Activated naive CD8-positive, alpha-beta T cell treated with anti-CD3 and anti-CD28 coated beads, Interleukin-2, amount 50 U/mL, for 24 hours (primary cell): ENCODE measurements around the gene COX7A2L.
"Not testable (repeated sequence)": the region's sequence is repeated elsewhere in the genome, so short reads cannot be mapped to it uniquely, and the experiment has no call there.

ENCODE experiments used
- ATAC-seq: fragments of 150-1000 bp; cut with Tn5 transposase; one replicate; pipeline ENCODE4 v1.10.0; 2021
- DNase-seq: peaks from one replicate; pipeline ENCODE4 v3.0.0; 2021
- H3K27ac Mint-ChIP-seq: one replicate; pipeline ENCODE4 v1.8.0; 2021; ENCODE audit warnings: mild to moderate bottlenecking, mixed read lengths
- H3K27me3 Mint-ChIP-seq: one replicate; pipeline ENCODE4 v1.8.0; 2021; ENCODE audit warnings: mixed read lengths
- H3K36me3 Mint-ChIP-seq: one replicate; pipeline ENCODE4 v1.8.0; 2021; ENCODE audit warnings: low read depth, mixed read lengths
- H3K4me1 Mint-ChIP-seq: one replicate; pipeline ENCODE4 v1.8.0; 2021; ENCODE audit warnings: mixed read lengths
- H3K4me3 Mint-ChIP-seq: one replicate; pipeline ENCODE4 v1.8.0; 2021; ENCODE audit warnings: mild to moderate bottlenecking, moderate library complexity, mixed read lengths
- H3K9me3 Mint-ChIP-seq: one replicate; pipeline ENCODE4 v1.8.0; 2021; ENCODE audit warnings: mixed read lengths

COX7A2L gene

GRCh38 chr2:42360890-42361727, at the start of gene COX7A2L:
Gene COX7A2L (minus strand): TSS chr2:42361217. CDS start chr2:42361161, 56 bp downstream.
- Mint-ChIP-seq H3K4me3 (peak within 1 kb of the TSS; percentile 87), H3K9me3 (no peaks in the 10 kb centered on the region), H3K27ac (peak within 1 kb of the TSS; percentile 98), H3K27me3 (no peaks in the 10 kb centered on the region), H3K4me1 (peaks cover 51% of the 10 kb centered on the region), H3K36me3 (peaks cover 9% of the 10 kb centered on the region)
- ATAC-seq (peak; percentile 95), DNase-seq (peak; percentile 95)

GRCh38 chr2:42408009-42408408, 47.0 kb upstream of the COX7A2L start:
- H3K36me3 Mint-ChIP-seq = no peaks in the 10 kb centered on the region
- ATAC-seq (no peak), DNase-seq (no peak)
- no peaks in the 10 kb centered on the region for H3K4me1 Mint-ChIP-seq
- no peaks in the 10 kb centered on the region for H3K9me3 Mint-ChIP-seq
- no peak overlapping the region for H3K4me3 Mint-ChIP-seq
- no peak overlapping the region for H3K27ac Mint-ChIP-seq
- H3K27me3 Mint-ChIP-seq = no peaks in the 10 kb centered on the region

- Mint-ChIP-seq H3K27ac (no peak overlapping the region), H3K4me3 (no peak overlapping the region), H3K27me3 (no peaks in the 10 kb centered on the region), H3K36me3 (no peaks in the 10 kb centered on the region), H3K9me3 (no peaks in the 10 kb centered on the region), H3K4me1 (no peaks in the 10 kb centered on the region)
- ATAC-seq = no peak
- no peak for DNase-seq
Measured at GRCh38 chr2:42407476-42407875, 46.5 kb upstream of the COX7A2L start.

- H3K9me3 Mint-ChIP-seq = no peaks in the 10 kb centered on the region
- ATAC-seq = no peak
- no peak for DNase-seq
- no peak overlapping the region for H3K4me3 Mint-ChIP-seq
- H3K27me3 Mint-ChIP-seq = no peaks in the 10 kb centered on the region
- no peaks in the 10 kb centered on the region for H3K4me1 Mint-ChIP-seq
- no peaks in the 10 kb centered on the region for H3K36me3 Mint-ChIP-seq
- H3K27ac Mint-ChIP-seq = no peak overlapping the region
Measured at GRCh38 chr2:42404676-42405075, 43.7 kb upstream of the COX7A2L start.

- DNase-seq (no peak), ATAC-seq (no peak)
- H3K9me3 Mint-ChIP-seq = no peaks in the 10 kb centered on the region
- no peaks in the 10 kb centered on the region for H3K4me1 Mint-ChIP-seq
- H3K27ac Mint-ChIP-seq = no peak overlapping the region
- no peaks in the 10 kb centered on the region for H3K27me3 Mint-ChIP-seq
- H3K36me3 Mint-ChIP-seq = no peaks in the 10 kb centered on the region
- H3K4me3 Mint-ChIP-seq = no peak overlapping the region
Measured at GRCh38 chr2:42401773-42402172, 40.8 kb upstream of the COX7A2L start.

GRCh38 chr2:42398052-42398451, 37.0 kb upstream of the COX7A2L start:
- not testable (repeated sequence) for ATAC-seq, H3K4me3 Mint-ChIP-seq, DNase-seq, H3K27ac Mint-ChIP-seq, H3K27me3 Mint-ChIP-seq, H3K9me3 Mint-ChIP-seq, H3K36me3 Mint-ChIP-seq, H3K4me1 Mint-ChIP-seq

- H3K4me3 Mint-ChIP-seq, H3K36me3 Mint-ChIP-seq, ATAC-seq, H3K9me3 Mint-ChIP-seq, DNase-seq, H3K27me3 Mint-ChIP-seq, H3K4me1 Mint-ChIP-seq, H3K27ac Mint-ChIP-seq: not testable (repeated sequence)
Measured at GRCh38 chr2:42393320-42393719, 32.3 kb upstream of the COX7A2L start.

GRCh38 chr2:42392191-42392590, 31.2 kb upstream of the COX7A2L start:
- H3K27me3 Mint-ChIP-seq = peaks cover 2% of the 10 kb centered on the region
- ATAC-seq (no peak), DNase-seq (no peak)
- no peak overlapping the region for H3K4me3 Mint-ChIP-seq
- H3K4me1 Mint-ChIP-seq = no peaks in the 10 kb centered on the region
- H3K9me3 Mint-ChIP-seq = no peaks in the 10 kb centered on the region
- no peak overlapping the region for H3K27ac Mint-ChIP-seq
- no peaks in the 10 kb centered on the region for H3K36me3 Mint-ChIP-seq

GRCh38 chr2:42390401-42390969, 29.5 kb upstream of the COX7A2L start:
- Mint-ChIP-seq H3K27ac (no peak overlapping the region), H3K4me3 (no peak overlapping the region), H3K4me1 (no peaks in the 10 kb centered on the region), H3K36me3 (no peaks in the 10 kb centered on the region), H3K9me3 (no peaks in the 10 kb centered on the region), H3K27me3 (no peaks in the 10 kb centered on the region)
- ATAC-seq (no peak), DNase-seq (no peak)

GRCh38 chr2:42386682-42387081, 25.7 kb upstream of the COX7A2L start:
- H3K27me3 Mint-ChIP-seq = no peaks in the 10 kb centered on the region
- H3K4me3 Mint-ChIP-seq = no peak overlapping the region
- ATAC-seq (peak; percentile 59), DNase-seq (no peak)
- H3K4me1 Mint-ChIP-seq = no peaks in the 10 kb centered on the region
- no peaks in the 10 kb centered on the region for H3K9me3 Mint-ChIP-seq
- no peaks in the 10 kb centered on the region for H3K36me3 Mint-ChIP-seq
- H3K27ac Mint-ChIP-seq = no peak overlapping the region

GRCh38 chr2:42385225-42385624, 24.2 kb upstream of the COX7A2L start:
- Mint-ChIP-seq H3K27ac (no peak overlapping the region), H3K4me3 (no peak overlapping the region), H3K4me1 (no peaks in the 10 kb centered on the region), H3K27me3 (no peaks in the 10 kb centered on the region), H3K36me3 (no peaks in the 10 kb centered on the region), H3K9me3 (no peaks in the 10 kb centered on the region)
- DNase-seq = no peak
- no peak for ATAC-seq

GRCh38 chr2:42383855-42384530, 23.0 kb upstream of the COX7A2L start:
- ATAC-seq (no peak), DNase-seq (no peak)
- no peaks in the 10 kb centered on the region for H3K36me3 Mint-ChIP-seq
- H3K4me1 Mint-ChIP-seq = no peaks in the 10 kb centered on the region
- H3K27ac Mint-ChIP-seq = no peak overlapping the region
- no peaks in the 10 kb centered on the region for H3K27me3 Mint-ChIP-seq
- H3K9me3 Mint-ChIP-seq = no peaks in the 10 kb centered on the region
- no peak overlapping the region for H3K4me3 Mint-ChIP-seq

GRCh38 chr2:42382144-42382543, 21.1 kb upstream of the COX7A2L start:
- Mint-ChIP-seq H3K27me3 (no peaks in the 10 kb centered on the region), H3K4me3 (no peak overlapping the region), H3K9me3 (no peaks in the 10 kb centered on the region), H3K4me1 (no peaks in the 10 kb centered on the region), H3K36me3 (no peaks in the 10 kb centered on the region), H3K27ac (no peak overlapping the region)
- DNase-seq (no peak), ATAC-seq (no peak)

- DNase-seq, H3K36me3 Mint-ChIP-seq, H3K9me3 Mint-ChIP-seq, H3K4me3 Mint-ChIP-seq, H3K4me1 Mint-ChIP-seq, H3K27me3 Mint-ChIP-seq, H3K27ac Mint-ChIP-seq, ATAC-seq: not testable (repeated sequence)
Measured at GRCh38 chr2:42380026-42380425, 19.0 kb upstream of the COX7A2L start.

GRCh38 chr2:42378415-42378814, 17.4 kb upstream of the COX7A2L start:
- Mint-ChIP-seq H3K4me3 (no peak overlapping the region), H3K9me3 (no peaks in the 10 kb centered on the region), H3K4me1 (no peaks in the 10 kb centered on the region), H3K27ac (no peak overlapping the region), H3K27me3 (no peaks in the 10 kb centered on the region), H3K36me3 (no peaks in the 10 kb centered on the region)
- DNase-seq (no peak), ATAC-seq (no peak)
